HTERT RPE-1 (cell line): ENCODE results near the gene VCPKMT.
"Not testable (repeated sequence)": the region's sequence is repeated elsewhere in the genome, so short reads cannot be mapped to it uniquely, and the experiment has no call there.

ENCODE experiments used
- in situ Hi-C: fragments of 300-500 bp; cut with MboI; formaldehyde crosslinking; loops from 4 replicates; pipeline ENCODE4 v1.14.3; 2020; ENCODE audit warnings: low sequenced_read_pairs

The VCPKMT gene

DNA sequence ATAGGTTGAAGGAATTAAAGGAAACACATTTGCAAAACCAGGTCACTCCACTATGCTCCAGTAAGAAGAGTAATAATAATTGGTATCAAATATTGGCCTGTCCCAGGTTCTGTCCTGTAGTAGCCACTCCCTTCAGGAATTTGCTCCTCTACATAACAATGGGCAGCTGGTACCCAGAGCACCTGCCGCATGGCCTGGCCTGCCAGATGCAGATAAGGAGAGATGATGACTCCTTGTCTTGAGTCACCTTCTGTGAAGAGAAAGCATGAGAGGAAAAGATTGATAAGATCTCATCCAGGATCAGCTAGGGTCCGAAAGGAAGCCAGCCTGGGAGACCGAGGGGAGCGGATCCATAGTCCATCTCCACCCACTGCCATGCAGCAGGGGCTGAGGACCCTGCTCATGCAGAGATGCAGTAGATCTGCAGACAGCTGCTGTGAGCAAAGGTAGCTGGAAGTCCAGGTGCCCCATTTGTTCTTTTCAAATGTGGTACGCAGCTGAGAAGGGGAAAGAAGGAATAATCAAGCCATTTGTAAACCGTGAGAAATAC lies 24.3 kb downstream of the VCPKMT start:
- in situ Hi-C loops: no loop called here

- in situ Hi-C loops: no loop called here
These were observed 25.0 kb downstream of the VCPKMT start for GRCh38 chr14:50091240-50091913.

- in situ Hi-C loops: no loop called here
These were observed 27.2 kb downstream of the VCPKMT start for GRCh38 chr14:50089208-50089607.

DNA sequence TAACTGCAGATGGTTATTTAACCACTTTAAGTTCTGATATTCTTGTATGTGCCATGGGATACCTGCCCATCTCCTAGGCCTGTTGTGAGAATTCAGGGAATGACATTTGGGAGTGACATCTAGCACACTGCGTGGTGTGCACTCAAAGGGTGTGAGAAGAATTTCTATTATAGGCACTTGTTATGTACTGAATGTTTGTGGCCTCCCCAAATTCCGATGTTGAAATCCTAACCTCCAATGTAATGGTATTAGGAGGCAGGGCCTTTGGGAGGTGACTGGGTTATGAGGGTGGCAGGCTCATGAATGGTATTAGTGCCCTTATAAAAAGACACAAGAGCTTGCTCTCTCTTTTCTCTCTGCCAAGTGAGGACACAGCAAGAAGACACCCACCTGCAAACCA lies 27.6 kb downstream of the VCPKMT start:
- in situ Hi-C loops: no loop called here

- in situ Hi-C loops: no loop called here
These were observed 28.3 kb downstream of the VCPKMT start for GRCh38 chr14:50088117-50088515.

DNA sequence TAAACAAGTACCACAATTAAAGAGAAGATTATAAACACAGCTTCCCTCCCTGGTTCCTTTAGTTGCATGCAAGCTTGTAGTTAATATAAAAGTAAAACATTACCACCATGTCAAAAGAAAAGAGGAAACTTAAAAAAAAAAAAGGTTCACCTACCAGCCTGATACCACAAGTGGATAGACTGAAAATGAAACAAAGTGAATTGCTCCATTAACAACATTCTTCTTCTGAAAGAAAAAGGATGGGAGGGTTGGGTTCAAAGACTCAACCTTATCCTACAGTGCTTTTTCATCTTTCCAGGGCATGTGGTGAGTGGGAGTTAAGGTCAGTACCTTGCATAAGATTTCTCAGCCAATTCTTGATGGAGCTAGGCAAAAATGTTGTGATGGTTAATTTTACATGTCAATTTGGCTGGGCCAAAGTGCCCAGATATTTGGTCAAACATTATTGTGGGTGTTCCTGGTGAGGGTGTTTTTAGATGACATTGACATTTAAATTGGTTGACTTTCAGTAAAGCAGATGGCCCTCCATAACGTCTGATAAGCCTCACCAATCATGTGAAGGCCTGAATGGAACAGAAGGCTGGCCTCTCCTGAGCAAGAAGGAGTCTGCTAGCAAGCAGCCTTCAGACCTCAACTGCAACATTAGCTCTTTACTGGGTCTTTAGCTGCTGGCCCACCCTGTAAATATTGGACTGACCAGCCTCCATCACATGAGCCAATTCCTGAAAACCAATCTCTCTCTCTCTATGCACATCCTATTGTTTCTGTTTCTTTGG lies 28.8 kb downstream of the VCPKMT start:
- in situ Hi-C loops: no loop called here

GRCh38 chr14:50086321-50086711 lies 30.1 kb downstream of the VCPKMT start:
- in situ Hi-C loops: no loop called here

GRCh38 chr14:50085570-50086320 lies 30.6 kb downstream of the VCPKMT start:
- in situ Hi-C loops: no loop called here

- in situ Hi-C loops: no loop called here
These were observed 31.7 kb downstream of the VCPKMT start for GRCh38 chr14:50084666-50085065.

DNA sequence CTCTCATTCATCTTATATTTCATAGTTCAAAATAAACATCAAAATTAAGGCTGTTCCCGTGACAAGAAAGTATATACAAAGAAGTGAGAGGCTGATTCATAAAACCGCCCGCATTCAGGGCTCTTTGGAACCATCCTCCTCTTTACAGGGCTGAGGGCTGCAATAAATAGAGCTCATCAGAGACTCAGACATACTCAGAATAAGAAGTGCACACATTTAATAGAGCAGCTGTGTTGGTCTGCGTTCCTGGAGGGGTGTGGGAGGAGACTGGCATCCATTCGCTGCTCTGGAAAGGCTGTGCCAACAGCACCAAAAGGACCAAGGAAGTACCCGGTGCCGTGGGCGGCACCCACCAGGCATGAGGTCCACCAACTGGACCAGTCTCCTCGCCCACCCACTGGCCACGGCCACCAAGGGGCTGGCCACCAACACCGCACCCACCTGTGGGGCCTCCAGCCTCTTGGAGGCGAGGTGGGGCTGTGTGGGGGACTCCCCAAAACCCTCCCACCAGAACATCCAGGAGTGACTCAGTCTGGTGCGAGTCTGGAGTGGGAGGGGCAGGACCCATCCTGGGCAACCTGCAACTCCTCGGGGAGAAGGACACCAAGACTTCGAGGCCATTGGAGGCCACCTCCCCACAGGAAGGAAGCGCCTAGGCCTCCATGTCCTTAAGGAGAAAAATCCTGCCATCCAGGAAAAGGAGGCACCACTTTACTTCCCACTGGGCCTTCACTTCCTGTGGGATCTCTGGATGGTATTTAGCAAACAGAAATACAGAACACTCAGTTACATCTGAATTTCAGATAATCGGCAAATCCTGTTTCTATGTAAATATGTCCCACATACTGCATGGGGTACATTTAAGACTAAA lies 32.7 kb downstream of the VCPKMT start:
- in situ Hi-C loops: no loop called here

GRCh38 chr14:50082784-50083466 lies 33.4 kb downstream of the VCPKMT start:
- in situ Hi-C loops: no loop called here

- in situ Hi-C loops: no loop called here
These were observed 34.0 kb downstream of the VCPKMT start for GRCh38 chr14:50082308-50082742.

DNA sequence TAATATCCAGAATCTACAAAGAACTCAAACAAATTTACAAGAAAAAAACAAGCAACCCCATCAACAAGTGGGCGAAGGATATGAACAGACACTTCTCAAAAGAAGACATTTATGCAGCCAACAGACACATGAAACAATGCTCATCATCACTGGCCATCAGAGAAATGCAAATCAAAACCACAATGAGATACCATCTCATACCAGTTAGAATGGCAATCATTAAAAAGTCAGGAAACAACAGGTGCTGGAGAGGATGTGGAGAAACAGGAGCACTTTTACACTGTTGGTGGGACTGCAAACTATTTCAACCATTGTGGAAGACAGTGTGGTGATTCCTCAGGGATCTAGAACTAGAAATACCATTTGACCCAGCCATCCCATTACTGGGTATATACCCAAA lies 37.3 kb downstream of the VCPKMT start:
- in situ Hi-C loops: not testable (repeated sequence)

- in situ Hi-C loops: not testable (repeated sequence)
These were observed 42.7 kb downstream of the VCPKMT start for GRCh38 chr14:50073663-50074062.

DNA sequence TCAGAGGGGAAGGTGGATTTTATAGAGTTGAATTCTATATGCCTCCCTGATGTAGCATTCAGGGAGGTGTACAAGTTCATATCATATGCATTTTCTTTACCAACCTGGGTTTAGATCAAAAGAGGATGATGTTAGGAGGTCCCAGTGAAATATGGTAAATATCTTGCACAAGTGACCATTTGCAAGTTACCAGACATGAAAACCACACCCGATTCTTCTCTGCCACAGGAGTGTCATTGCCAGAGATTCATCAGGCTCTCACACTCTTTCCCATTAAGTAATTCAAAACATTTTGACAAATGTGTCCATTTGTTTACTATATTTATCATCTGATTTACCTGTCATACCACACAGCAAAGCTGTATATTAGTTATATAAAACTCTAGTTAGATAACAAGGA lies 44.0 kb downstream of the VCPKMT start:
- in situ Hi-C loops: no loop called here

- in situ Hi-C loops: no loop called here
These were observed 45.4 kb downstream of the VCPKMT start for GRCh38 chr14:50070840-50071548.

DNA sequence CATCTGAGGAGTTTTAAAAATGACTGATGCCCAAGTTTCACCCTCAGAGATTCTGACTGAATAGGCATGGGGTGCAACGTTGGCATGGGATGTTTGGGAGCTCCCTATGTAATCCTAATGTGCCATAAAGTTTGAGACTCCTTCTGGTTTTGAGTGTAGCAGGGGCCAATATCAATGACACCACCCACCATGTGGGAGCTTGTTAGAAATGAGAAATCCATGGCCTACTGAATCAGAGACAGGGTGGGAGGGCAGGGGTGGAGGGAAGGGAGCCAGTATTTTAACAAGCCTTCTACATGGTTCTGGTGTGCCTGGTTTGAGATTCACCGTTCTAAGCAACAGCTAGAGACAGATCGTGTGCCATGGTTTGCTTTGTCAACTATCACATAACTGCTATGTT lies 46.1 kb downstream of the VCPKMT start:
- in situ Hi-C loops: no loop called here

- in situ Hi-C loops: no loop called here
These were observed 47.0 kb downstream of the VCPKMT start for GRCh38 chr14:50069325-50069724.

DNA sequence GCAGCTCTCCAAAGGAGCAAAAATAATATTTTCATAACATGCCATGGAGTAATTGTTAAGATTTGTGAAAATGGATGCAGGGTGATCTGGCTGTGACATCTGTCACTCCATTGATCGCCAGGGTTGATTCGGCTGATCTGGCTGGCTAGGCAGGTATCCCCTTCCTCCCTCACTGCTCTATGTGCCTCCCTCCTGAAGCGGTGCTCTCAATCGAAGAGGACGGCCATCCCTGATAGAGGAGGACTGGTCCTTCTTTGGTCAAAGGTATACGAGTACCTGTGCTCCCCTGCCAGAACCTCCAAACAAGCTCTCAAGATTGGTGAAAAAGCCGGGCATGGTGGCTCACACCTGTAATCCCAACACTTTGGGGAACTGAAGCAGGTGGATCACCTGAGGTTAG lies 47.9 kb downstream of the VCPKMT start:
- in situ Hi-C loops: no loop called here
